Liver (tissue), 3 donors: Measurements from ENCODE around the gene DMTF1.

Experiments used
- ATF3 ChIP-seq: IDR thresholded peaks from 2 replicates; pipeline ENCODE4 v1.6.1; 2016; ENCODE audit warnings: antibody characterized with exemption
- CTCF ChIP-seq: fragments of 150-350 bp; IDR thresholded peaks from 2 replicates; pipeline ENCODE4 v1.5.1; 2017; ENCODE audit warnings: improper control_type of control experiment, low read depth, low read length; ENCODE audit not compliant: missing input control
- EGR1 ChIP-seq, 2 donors: IDR thresholded peaks; 2 replicates each; pipeline ENCODE4 v1.6.1; 2016 to 2018; ENCODE audit warnings: antibody characterized with exemption in 2 of 2, low read depth in 2 of 2
- FOXA1 ChIP-seq: IDR thresholded peaks from 2 replicates; pipeline ENCODE4 v1.6.1; 2016; ENCODE audit warnings: antibody characterized with exemption
- GABPA ChIP-seq, 2 donors: IDR thresholded peaks in 1 of 2; conservative IDR thresholded peaks in 1 of 2; 2 replicates each; pipeline ENCODE4 v1.6.1; 2016; ENCODE audit warnings: antibody characterized with exemption in 2 of 2, mild to moderate bottlenecking in 1 of 2, moderate library complexity in 1 of 2
- HNF4G ChIP-seq: IDR thresholded peaks from 2 replicates; pipeline ENCODE4 v1.6.1; 2016; ENCODE audit warnings: antibody characterized with exemption
- JUND ChIP-seq, 2 donors: IDR thresholded peaks; 2 replicates each; pipeline ENCODE4 v1.6.1; 2016; ENCODE audit warnings: antibody characterized with exemption in 2 of 2
- MAX ChIP-seq: IDR thresholded peaks from 2 replicates; pipeline ENCODE4 v1.6.1; 2016; ENCODE audit warnings: antibody characterized with exemption
- RAD21 ChIP-seq, 2 donors: IDR thresholded peaks; 2 replicates each; pipeline ENCODE4 v1.6.1; 2016; ENCODE audit warnings: antibody characterized with exemption in 2 of 2, mild to moderate bottlenecking in 2 of 2
- REST ChIP-seq: IDR thresholded peaks from 2 replicates; pipeline ENCODE4 v1.6.1; 2016; ENCODE audit warnings: antibody characterized with exemption, mild to moderate bottlenecking
- RXRA ChIP-seq, 2 donors: IDR thresholded peaks; 2 replicates each; pipeline ENCODE4 v1.6.1; 2017 to 2018; ENCODE audit warnings: antibody characterized with exemption in 2 of 2, mild to moderate bottlenecking in 1 of 2
- TAF1 ChIP-seq: conservative IDR thresholded peaks from 2 replicates; pipeline ENCODE4 v1.6.1; 2016; ENCODE audit warnings: antibody characterized with exemption, mild to moderate bottlenecking
- YY1 ChIP-seq: IDR thresholded peaks from 2 replicates; pipeline ENCODE4 v1.6.1; 2016; ENCODE audit warnings: antibody characterized with exemption, mild to moderate bottlenecking
- ZBTB33 ChIP-seq: IDR thresholded peaks from 2 replicates; pipeline ENCODE4 v1.6.1; 2016; ENCODE audit warnings: antibody characterized with exemption
- donor health status: healthy.
- donor health status: healthy.

- no peak for TF ChIP-seq ZBTB33
- no peak for TF ChIP-seq CTCF
- no peak for TF ChIP-seq MAX
- TF ChIP-seq FOXA1 = no peak
- TF ChIP-seq EGR1 (IDR thresholded peaks at IDR 0.05; ENCODE audit: low read depth in 2 of 2) = no peak
- no peak for TF ChIP-seq RAD21 (IDR thresholded peaks at IDR 0.05)
- TF ChIP-seq TAF1 = no peak
- no peak for TF ChIP-seq JUND (IDR thresholded peaks at IDR 0.05)
- no peak for TF ChIP-seq ATF3
- no peak for TF ChIP-seq YY1
- no peak for TF ChIP-seq RXRA (IDR thresholded peaks at IDR 0.05)
- TF ChIP-seq REST = no peak
- TF ChIP-seq HNF4G = no peak
- no peak for TF ChIP-seq GABPA (IDR thresholded peaks at IDR 0.05 in 1 of 2, conservative IDR thresholded peaks at IDR 0.05 in 1 of 2)
These were observed 39.2 kb upstream of the DMTF1 start for GRCh38 chr7:87113077-87113476.
